Stimulated activated CD4-positive, alpha-beta T cell treated with anti-CD3 and anti-CD28 coated beads, Interleukin-4, amount 100 ng/mL, for 1 hour (primary cell): Measurements from ENCODE around the gene STAMBP.

Source experiments
- DNase-seq: peaks from one replicate; pipeline ENCODE4 v3.0.0-alpha.2; 2020

STAMBP gene

GRCh38 chr2:73908689-73909652 lies 80.2 kb downstream of the STAMBP start:
- DNase-seq, result no peak

- no peak for DNase-seq
Observed at GRCh38 chr2:73910873-73911547, 82.2 kb downstream of the STAMBP start.

GRCh38 chr2:73911548-73912208 lies 82.9 kb downstream of the STAMBP start:
- DNase-seq, result no peak

- no peak for DNase-seq
Observed at GRCh38 chr2:73913414-73914054, 84.8 kb downstream of the STAMBP start.

GRCh38 chr2:73914667-73915066 lies 85.9 kb downstream of the STAMBP start:
- DNase-seq, result no peak

- no peak for DNase-seq
Observed at GRCh38 chr2:73915437-73915993, 86.8 kb downstream of the STAMBP start.

GRCh38 chr2:73916666-73917065 lies 87.9 kb downstream of the STAMBP start:
- DNase-seq, result no peak

- DNase-seq, result no peak
Observed at GRCh38 chr2:73917296-73917695, 88.5 kb downstream of the STAMBP start.

GRCh38 chr2:73917696-73918207 lies 89.0 kb downstream of the STAMBP start:
- no peak for DNase-seq

- DNase-seq, result no peak
Observed at GRCh38 chr2:73918856-73919255, 90.1 kb downstream of the STAMBP start.

GRCh38 chr2:73919596-73920228 lies 91.0 kb downstream of the STAMBP start:
- no peak for DNase-seq

GRCh38 chr2:73920577-73921545 lies 92.1 kb downstream of the STAMBP start:
- DNase-seq, result peak; percentile 47

- DNase-seq, result no peak
Observed at GRCh38 chr2:73921581-73921980, 92.8 kb downstream of the STAMBP start.

- DNase-seq, result no peak
Observed at GRCh38 chr2:73922681-73923080, 93.9 kb downstream of the STAMBP start.
